ENCODE results near the gene OR56B1. TPM values are rescaled to one million over a fixed set of nuclear protein-coding genes. Genes with fewer than 3 reads are reported as not detected.

The OR56B1 gene
- total RNA-seq, 1 donor from 2014 or later = not detected

DNA sequence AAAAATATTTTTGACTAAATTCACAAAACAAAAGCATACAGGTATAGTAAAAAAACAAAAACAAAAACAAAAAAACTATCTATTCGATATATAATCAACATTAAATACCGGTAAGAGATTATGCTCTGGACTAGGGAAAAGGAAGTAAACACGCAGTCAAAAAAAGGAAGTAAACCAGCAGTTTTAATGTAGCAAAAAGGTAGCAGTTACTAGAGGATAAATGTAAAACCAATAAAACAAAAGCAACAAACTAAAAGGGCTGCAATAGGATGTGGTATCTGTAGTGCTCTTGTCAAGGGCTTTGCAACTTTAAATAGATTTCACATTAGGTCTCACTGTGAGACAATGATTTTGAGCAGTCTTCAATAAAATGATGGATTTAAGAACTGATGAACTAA lies 44.3 kb upstream of the OR56B1 start:
- no peak for DNase-seq (ENCODE audit: low read depth, low spot score)
- Mint-ChIP-seq H3K36me3 (ENCODE audit: low read depth) (peaks cover 3% of the 10 kb centered on the region), H3K27me3 (ENCODE audit: low read depth) (no peaks in the 10 kb centered on the region), H3K4me3 (no peak overlapping the region), H3K27ac (ENCODE audit: unreplicated experiment) (no peak overlapping the region), H3K9me3 (no peaks in the 10 kb centered on the region), H3K4me1 (peaks cover 16% of the 10 kb centered on the region)
- TF ChIP-seq CTCF (conservative IDR thresholded peaks at IDR 0.05) = no peak

- H3K27ac Mint-ChIP-seq (ENCODE audit: unreplicated experiment) = no peak overlapping the region
- no peak for TF ChIP-seq CTCF (conservative IDR thresholded peaks at IDR 0.05)
- no peak for DNase-seq (ENCODE audit: low read depth, low spot score)
- H3K4me1 Mint-ChIP-seq = peaks cover 13% of the 10 kb centered on the region
- no peaks in the 10 kb centered on the region for H3K27me3 Mint-ChIP-seq (ENCODE audit: low read depth)
- H3K36me3 Mint-ChIP-seq (ENCODE audit: low read depth) = no peaks in the 10 kb centered on the region
- no peak overlapping the region for H3K4me3 Mint-ChIP-seq
- no peaks in the 10 kb centered on the region for H3K9me3 Mint-ChIP-seq
Measured at GRCh38 chr11:5694642-5695041, 41.6 kb upstream of the OR56B1 start.

DNA sequence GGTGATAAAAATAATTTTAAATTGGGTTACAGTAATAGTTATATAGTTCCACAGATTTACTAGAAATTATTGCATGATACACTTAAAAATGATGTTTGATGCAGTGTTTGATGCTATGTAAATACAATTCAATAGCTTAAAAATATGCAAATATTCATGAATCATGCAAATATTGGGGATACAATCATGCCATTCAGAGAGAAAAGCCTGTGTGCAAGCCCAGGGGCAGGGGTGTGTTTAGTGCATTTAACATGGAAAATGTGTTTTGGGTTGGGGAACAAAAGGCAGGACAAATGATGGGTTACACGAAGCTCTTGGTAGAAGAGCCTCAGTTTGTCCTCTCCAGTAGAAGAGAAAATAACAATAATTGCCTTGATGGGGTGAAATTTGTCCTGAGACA lies 40.7 kb upstream of the OR56B1 start:
- Mint-ChIP-seq H3K36me3 (ENCODE audit: low read depth) (no peaks in the 10 kb centered on the region), H3K4me1 (peaks cover 4% of the 10 kb centered on the region), H3K27me3 (ENCODE audit: low read depth) (no peaks in the 10 kb centered on the region)

DNA sequence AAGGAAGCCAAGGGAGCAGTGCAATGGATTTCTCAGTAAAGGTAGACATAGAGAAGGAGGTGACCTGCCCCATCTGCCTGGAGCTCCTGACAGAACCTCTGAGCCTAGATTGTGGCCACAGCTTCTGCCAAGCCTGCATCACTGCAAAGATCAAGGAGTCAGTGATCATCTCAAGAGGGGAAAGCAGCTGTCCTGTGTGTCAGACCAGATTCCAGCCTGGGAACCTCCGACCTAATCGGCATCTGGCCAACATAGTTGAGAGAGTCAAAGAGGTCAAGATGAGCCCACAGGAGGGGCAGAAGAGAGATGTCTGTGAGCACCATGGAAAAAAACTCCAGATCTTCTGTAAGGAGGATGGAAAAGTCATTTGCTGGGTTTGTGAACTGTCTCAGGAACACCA lies 40.0 kb upstream of the OR56B1 start:
- no peaks in the 10 kb centered on the region for H3K27me3 Mint-ChIP-seq (ENCODE audit: low read depth)
- H3K4me1 Mint-ChIP-seq = no peaks in the 10 kb centered on the region
- H3K27ac Mint-ChIP-seq (ENCODE audit: unreplicated experiment) = no peak overlapping the region

More for the DNA sequence above, 40.7 kb upstream of the OR56B1 start:
- H3K4me3 Mint-ChIP-seq = no peak overlapping the region
- TF ChIP-seq CTCF (conservative IDR thresholded peaks at IDR 0.05) = no peak
- H3K27ac Mint-ChIP-seq (ENCODE audit: unreplicated experiment) = no peak overlapping the region
- no peak for DNase-seq (ENCODE audit: low read depth, low spot score)
- H3K9me3 Mint-ChIP-seq = no peaks in the 10 kb centered on the region

DNA sequence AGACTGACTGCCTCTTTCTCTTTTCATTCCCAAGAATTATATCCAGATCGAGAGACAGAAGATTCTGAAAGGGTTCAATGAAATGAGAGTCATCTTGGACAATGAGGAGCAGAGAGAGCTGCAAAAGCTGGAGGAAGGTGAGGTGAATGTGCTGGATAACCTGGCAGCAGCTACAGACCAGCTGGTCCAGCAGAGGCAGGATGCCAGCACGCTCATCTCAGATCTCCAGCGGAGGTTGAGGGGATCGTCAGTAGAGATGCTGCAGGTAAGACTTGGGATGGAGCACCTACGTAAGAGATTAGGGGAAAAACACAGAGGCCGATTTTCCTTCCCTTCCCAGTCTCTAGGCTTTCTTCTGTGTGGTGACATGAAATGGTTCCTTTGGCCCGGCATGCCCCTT lies 38.0 kb upstream of the OR56B1 start:
- Mint-ChIP-seq H3K27me3 (ENCODE audit: low read depth) (no peaks in the 10 kb centered on the region), H3K9me3 (no peaks in the 10 kb centered on the region), H3K4me3 (no peak overlapping the region), H3K36me3 (ENCODE audit: low read depth) (no peaks in the 10 kb centered on the region), H3K4me1 (no peaks in the 10 kb centered on the region), H3K27ac (ENCODE audit: unreplicated experiment) (no peak overlapping the region)
- no peak for DNase-seq (ENCODE audit: low read depth, low spot score)
- TF ChIP-seq CTCF (conservative IDR thresholded peaks at IDR 0.05) = no peak

More for the DNA sequence above, 40.0 kb upstream of the OR56B1 start:
- DNase-seq (ENCODE audit: low read depth, low spot score) = no peak
- Mint-ChIP-seq H3K4me3 (no peak overlapping the region), H3K9me3 (no peaks in the 10 kb centered on the region), H3K36me3 (ENCODE audit: low read depth) (no peaks in the 10 kb centered on the region)
- TF ChIP-seq CTCF (conservative IDR thresholded peaks at IDR 0.05) = no peak
